Measurements from ENCODE around the gene POLE. TPM values are rescaled to one million over a fixed set of nuclear protein-coding genes. Genes with fewer than 3 reads are reported as not detected.

POLE gene
- total RNA-seq, 3 donors from 2014 or later (not counting 1 experiment from before 2014, with no cell fraction given), result 58.7 to 66.0 (median 65.0) TPM

GRCh38 chr12:132604668-132605441, 82.3 kb downstream of the POLE start:
- Mint-ChIP-seq H3K4me1 (peaks cover 0 to 14% of the 10 kb centered on the region in 2 donors), H3K9me3 (no peaks in the 10 kb centered on the region), H3K27me3 (ENCODE audit: low read depth in 2 of 2) (peaks cover 17 to 39% of the 10 kb centered on the region in 2 donors), H3K36me3 (no peaks in the 10 kb centered on the region), H3K27ac (no peak overlapping the region), H3K4me3 (no peak overlapping the region)
- intact Hi-C loops (cut with micrococcal nuclease), result no loop called here
- no peak for DNase-seq
- peaks cover 13% of the 10 kb centered on the region for H3K4me1 ChIP-seq (ENCODE audit: control insufficient read depth, insufficient read depth, low read length)
- no peaks in the 10 kb centered on the region for H3K36me3 ChIP-seq (ENCODE audit: control insufficient read depth, insufficient read depth, low read length)
- TF ChIP-seq CTCF (IDR thresholded peaks at IDR 0.05), result no peak
- no peak for ATAC-seq
- peaks cover 4% of the 10 kb centered on the region for H3K27me3 ChIP-seq (ENCODE audit: control insufficient read depth, insufficient read depth, low read length)
- 53% methylated on average over 10 of the region's 16 CpGs for WGBS (ENCODE audit: insufficient coverage)
- H3K27ac ChIP-seq (ENCODE audit: low read length), result no peak overlapping the region
- H3K4me3 ChIP-seq (ENCODE audit: low read length), result no peak overlapping the region
- no peaks in the 10 kb centered on the region for H3K9me3 ChIP-seq (ENCODE audit: control insufficient read depth, insufficient read depth, low read length)

GRCh38 chr12:132604151-132604618, 83.0 kb downstream of the POLE start:
- no peaks in the 10 kb centered on the region for H3K27me3 ChIP-seq (ENCODE audit: control insufficient read depth, insufficient read depth, low read length)
- H3K4me3 Mint-ChIP-seq, result no peak overlapping the region
- intact Hi-C loops (cut with micrococcal nuclease), result no loop called here
- H3K4me3 ChIP-seq (ENCODE audit: low read length), result no peak overlapping the region
- ATAC-seq (no peak), DNase-seq (no peak)
- H3K4me1 ChIP-seq (ENCODE audit: control insufficient read depth, insufficient read depth, low read length), result peaks cover 14% of the 10 kb centered on the region
- no peaks in the 10 kb centered on the region for H3K9me3 Mint-ChIP-seq
- H3K36me3 Mint-ChIP-seq, result no peaks in the 10 kb centered on the region
- H3K9me3 ChIP-seq (ENCODE audit: control insufficient read depth, insufficient read depth, low read length), result no peaks in the 10 kb centered on the region
- WGBS (ENCODE audit: insufficient coverage), result 44% methylated on average over 26 of the region's 26 CpGs
- no peak overlapping the region for H3K27ac Mint-ChIP-seq
- no peak overlapping the region for H3K27ac ChIP-seq (ENCODE audit: low read length)
- no peak for TF ChIP-seq CTCF (IDR thresholded peaks at IDR 0.05)
- peaks cover 17 to 39% of the 10 kb centered on the region in 2 donors for H3K27me3 Mint-ChIP-seq (ENCODE audit: low read depth in 2 of 2)
- H3K4me1 Mint-ChIP-seq, result peaks cover 0 to 15% of the 10 kb centered on the region in 2 donors
- no peaks in the 10 kb centered on the region for H3K36me3 ChIP-seq (ENCODE audit: control insufficient read depth, insufficient read depth, low read length)

GRCh38 chr12:132603240-132604150, 83.6 kb downstream of the POLE start:
- TF ChIP-seq CTCF (IDR thresholded peaks at IDR 0.05), result no peak
- no peak overlapping the region for H3K4me3 Mint-ChIP-seq
- Histone ChIP-seq H3K27ac (ENCODE audit: low read length) (no peak overlapping the region), H3K36me3 (ENCODE audit: control insufficient read depth, insufficient read depth, low read length) (no peaks in the 10 kb centered on the region), H3K27me3 (ENCODE audit: control insufficient read depth, insufficient read depth, low read length) (peaks cover 3% of the 10 kb centered on the region), H3K4me1 (ENCODE audit: control insufficient read depth, insufficient read depth, low read length) (peaks cover 19% of the 10 kb centered on the region), H3K9me3 (ENCODE audit: control insufficient read depth, insufficient read depth, low read length) (no peaks in the 10 kb centered on the region), H3K4me3 (ENCODE audit: low read length) (no peak overlapping the region)
- ATAC-seq, result no peak
- H3K36me3 Mint-ChIP-seq, result no peaks in the 10 kb centered on the region
- no peaks in the 10 kb centered on the region for H3K9me3 Mint-ChIP-seq
- H3K27ac Mint-ChIP-seq, result no peak overlapping the region
- no peak for DNase-seq
- peaks cover 5 to 20% of the 10 kb centered on the region in 2 donors for H3K4me1 Mint-ChIP-seq
- WGBS (ENCODE audit: insufficient coverage), result 39% methylated on average over 67 of the region's 67 CpGs
- peaks cover 17 to 39% of the 10 kb centered on the region in 2 donors for H3K27me3 Mint-ChIP-seq (ENCODE audit: low read depth in 2 of 2)
- intact Hi-C loops (cut with micrococcal nuclease), result no loop called here
